NCI-H2227 (cell line): ENCODE data around the gene ACTA2.

Source experiments
- DNase-seq: peaks from one replicate; lab custom pipeline; 2025; ENCODE audit not compliant: unreplicated experiment; lab: John Stamatoyannopoulos, UW

Gene ACTA2

GRCh38 chr10:88920986-88921593 lies 31.5 kb downstream of the ACTA2 start:
- no peak for DNase-seq

- DNase-seq = no peak
Observed at GRCh38 chr10:88920198-88920597, 32.4 kb downstream of the ACTA2 start.

GRCh38 chr10:88919041-88919440 lies 33.5 kb downstream of the ACTA2 start:
- DNase-seq = no peak

- no peak for DNase-seq
Observed at GRCh38 chr10:88918191-88918905, 34.2 kb downstream of the ACTA2 start.

- DNase-seq = no peak
Observed at GRCh38 chr10:88916986-88917385, 35.6 kb downstream of the ACTA2 start.

- DNase-seq = no peak
Observed at GRCh38 chr10:88916231-88916630, 36.3 kb downstream of the ACTA2 start.

GRCh38 chr10:88915781-88916180 lies 36.8 kb downstream of the ACTA2 start:
- no peak for DNase-seq

GRCh38 chr10:88913788-88914187 lies 38.8 kb downstream of the ACTA2 start:
- DNase-seq = peak; percentile 34

- DNase-seq = peak; percentile 73
Observed at GRCh38 chr10:88913127-88913526, 39.4 kb downstream of the ACTA2 start.

GRCh38 chr10:88911851-88912250 lies 40.7 kb downstream of the ACTA2 start:
- DNase-seq = no peak

- DNase-seq = no peak
Observed at GRCh38 chr10:88911116-88911515, 41.5 kb downstream of the ACTA2 start.

- no peak for DNase-seq
Observed at GRCh38 chr10:88908194-88908593, 44.4 kb downstream of the ACTA2 start.

GRCh38 chr10:88906921-88907320 lies 45.7 kb downstream of the ACTA2 start:
- DNase-seq = no peak

- no peak for DNase-seq
Observed at GRCh38 chr10:88903715-88904114, 48.9 kb downstream of the ACTA2 start.

GRCh38 chr10:88901984-88902789 lies 50.4 kb downstream of the ACTA2 start:
- no peak for DNase-seq

- no peak for DNase-seq
Observed at GRCh38 chr10:88901206-88901983, 51.2 kb downstream of the ACTA2 start.

- no peak for DNase-seq
Observed at GRCh38 chr10:88899886-88900285, 52.7 kb downstream of the ACTA2 start.

- DNase-seq = no peak
Observed at GRCh38 chr10:88898727-88899126, 53.8 kb downstream of the ACTA2 start.

GRCh38 chr10:88896994-88897853 lies 55.3 kb downstream of the ACTA2 start:
- no peak for DNase-seq

- peak; percentile 42 for DNase-seq
Observed at GRCh38 chr10:88896372-88896993, 56.1 kb downstream of the ACTA2 start.
